BE2C (cell line): ENCODE data around the gene WDR37.

Experiments used
- DNase-seq: peaks from one replicate; pipeline ENCODE4 v3.0.0-alpha.2; 2020
- H3K27me3 ChIP-seq: fragments of 250-450 bp; sonication (Bioruptor Pico); 2 replicates; pipeline ENCODE4 v1.5.1; 2020; ENCODE audit warnings: mild to moderate bottlenecking
- H3K36me3 ChIP-seq: fragments of 250-450 bp; sonication (Bioruptor Pico); 2 replicates; pipeline ENCODE4 v1.5.1; 2020; ENCODE audit warnings: mild to moderate bottlenecking
- H3K4me1 ChIP-seq: fragments of 250-450 bp; sonication (Bioruptor Pico); 2 replicates; pipeline ENCODE4 v1.5.1; 2020
- H3K4me3 ChIP-seq: 2 replicates; pipeline ENCODE4 v1.5.1; 2011; ENCODE audit warnings: low read depth, low read length
- H3K9me3 ChIP-seq: fragments of 250-450 bp; sonication (Bioruptor Pico); 2 replicates; pipeline ENCODE4 v1.5.1; 2020
- TF ChIP-seq, protein P1 (sequence below): IDR thresholded peaks from 2 replicates; pipeline ENCODE4 v1.5.1; 2012; ENCODE audit warnings: mild to moderate bottlenecking, low read depth, low read length

Gene WDR37

DNA sequence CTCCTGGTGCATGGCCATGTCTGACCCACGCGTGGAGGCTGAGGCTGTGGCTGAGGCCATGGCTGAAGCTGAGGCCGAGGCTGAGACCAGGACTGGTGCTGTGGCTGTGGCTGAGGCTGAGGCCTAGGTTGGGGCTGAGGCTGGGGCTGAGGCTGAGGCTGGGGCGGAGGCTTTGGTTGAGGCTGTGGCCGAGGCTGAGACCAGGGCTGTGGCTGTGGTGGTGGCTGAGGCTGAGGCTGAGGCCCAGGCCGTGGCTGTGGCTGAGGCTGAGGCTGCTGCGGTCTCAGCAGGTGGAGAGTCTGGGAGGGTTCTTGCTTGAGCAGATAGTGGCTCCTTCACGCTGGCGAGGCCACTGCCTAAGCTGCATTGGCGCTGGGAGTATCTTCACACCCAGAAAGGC lies 76.4 kb downstream of the WDR37 start:
- no peak overlapping the region for H3K4me3 ChIP-seq
- peaks cover 30% of the 10 kb centered on the region for H3K36me3 ChIP-seq
- H3K4me1 ChIP-seq, result no peaks in the 10 kb centered on the region
- TF ChIP-seq, protein P1, sequence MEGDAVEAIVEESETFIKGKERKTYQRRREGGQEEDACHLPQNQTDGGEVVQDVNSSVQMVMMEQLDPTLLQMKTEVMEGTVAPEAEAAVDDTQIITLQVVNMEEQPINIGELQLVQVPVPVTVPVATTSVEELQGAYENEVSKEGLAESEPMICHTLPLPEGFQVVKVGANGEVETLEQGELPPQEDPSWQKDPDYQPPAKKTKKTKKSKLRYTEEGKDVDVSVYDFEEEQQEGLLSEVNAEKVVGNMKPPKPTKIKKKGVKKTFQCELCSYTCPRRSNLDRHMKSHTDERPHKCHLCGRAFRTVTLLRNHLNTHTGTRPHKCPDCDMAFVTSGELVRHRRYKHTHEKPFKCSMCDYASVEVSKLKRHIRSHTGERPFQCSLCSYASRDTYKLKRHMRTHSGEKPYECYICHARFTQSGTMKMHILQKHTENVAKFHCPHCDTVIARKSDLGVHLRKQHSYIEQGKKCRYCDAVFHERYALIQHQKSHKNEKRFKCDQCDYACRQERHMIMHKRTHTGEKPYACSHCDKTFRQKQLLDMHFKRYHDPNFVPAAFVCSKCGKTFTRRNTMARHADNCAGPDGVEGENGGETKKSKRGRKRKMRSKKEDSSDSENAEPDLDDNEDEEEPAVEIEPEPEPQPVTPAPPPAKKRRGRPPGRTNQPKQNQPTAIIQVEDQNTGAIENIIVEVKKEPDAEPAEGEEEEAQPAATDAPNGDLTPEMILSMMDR, result no peak
- H3K9me3 ChIP-seq, result no peaks in the 10 kb centered on the region
- DNase-seq, result no peak
- H3K27me3 ChIP-seq, result no peaks in the 10 kb centered on the region

DNA sequence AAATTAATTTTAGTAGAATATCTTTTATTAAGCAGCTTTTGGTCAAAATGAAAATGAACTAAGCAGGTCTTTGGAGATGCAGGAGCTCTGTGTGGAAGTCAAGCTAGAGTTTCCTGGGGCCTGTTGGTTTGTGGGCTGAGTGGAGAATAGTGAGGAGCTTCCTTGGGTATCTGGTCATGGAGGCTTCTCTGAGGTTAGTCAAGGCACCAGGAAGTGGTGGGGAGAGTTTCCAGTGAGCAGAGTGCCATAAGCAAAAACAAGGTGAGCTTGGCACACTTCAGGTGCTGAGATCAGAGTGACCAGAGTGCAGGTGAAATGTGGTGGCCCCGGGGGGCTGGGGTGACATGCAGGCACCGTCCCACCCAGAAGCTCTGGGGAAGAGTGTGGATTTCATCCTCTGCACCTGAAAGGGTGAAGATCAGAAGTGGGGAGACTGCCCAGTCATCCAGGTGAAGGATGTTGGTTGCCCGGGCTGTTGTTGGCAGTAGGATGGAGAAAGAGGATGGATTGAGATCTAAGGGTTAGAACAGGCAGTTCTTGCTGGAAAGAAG lies 77.4 kb downstream of the WDR37 start:
- DNase-seq, result no peak
- peaks cover 30% of the 10 kb centered on the region for H3K36me3 ChIP-seq
- H3K9me3 ChIP-seq, result no peaks in the 10 kb centered on the region
- H3K4me3 ChIP-seq, result no peak overlapping the region
- no peaks in the 10 kb centered on the region for H3K27me3 ChIP-seq
- H3K4me1 ChIP-seq, result no peaks in the 10 kb centered on the region
- TF ChIP-seq, protein P1, result no peak

DNA sequence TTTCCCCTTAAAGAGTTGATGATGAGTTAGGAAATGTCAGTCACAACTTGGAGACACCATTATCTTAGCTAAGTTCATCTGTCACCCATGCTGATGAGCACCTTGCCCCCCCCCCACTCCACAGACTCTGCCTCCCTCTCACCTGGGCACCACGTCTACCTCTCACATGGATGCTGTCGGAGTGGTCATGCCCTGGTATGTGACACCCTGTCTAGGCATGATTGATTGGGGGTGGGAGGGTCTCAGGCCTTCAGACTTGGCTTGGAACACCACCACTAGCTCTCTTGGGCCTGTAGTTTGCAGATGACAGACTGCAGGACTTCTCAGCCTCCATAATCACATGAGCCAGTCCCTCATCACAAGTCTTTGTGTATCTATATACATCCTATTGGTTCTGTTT lies 78.0 kb downstream of the WDR37 start:
- no peaks in the 10 kb centered on the region for H3K9me3 ChIP-seq
- DNase-seq, result no peak
- TF ChIP-seq, protein P1, result no peak
- H3K27me3 ChIP-seq, result no peaks in the 10 kb centered on the region
- H3K4me3 ChIP-seq, result no peak overlapping the region
- no peaks in the 10 kb centered on the region for H3K4me1 ChIP-seq
- peaks cover 25% of the 10 kb centered on the region for H3K36me3 ChIP-seq

DNA sequence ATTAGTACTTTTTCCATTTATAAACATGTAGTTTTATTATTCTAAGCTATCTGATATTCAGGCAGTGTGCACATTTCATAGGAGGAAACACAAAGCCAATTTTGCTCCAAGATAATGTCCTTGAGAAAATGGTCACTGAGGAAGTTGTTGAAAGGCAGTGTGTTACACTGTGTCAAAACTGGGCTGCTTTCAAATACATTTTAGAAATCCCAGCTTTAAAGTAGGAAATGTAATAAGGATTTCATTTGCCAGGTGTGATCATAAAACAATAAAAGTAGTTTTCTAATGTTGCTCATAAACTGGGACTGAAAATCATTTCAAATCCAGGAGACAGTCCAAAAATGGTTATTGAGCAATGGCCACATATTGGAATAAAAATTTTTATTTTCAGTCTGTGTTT lies 80.1 kb downstream of the WDR37 start:
- Histone ChIP-seq H3K4me1 (no peaks in the 10 kb centered on the region), H3K4me3 (no peak overlapping the region), H3K9me3 (no peaks in the 10 kb centered on the region), H3K36me3 (peaks cover 5% of the 10 kb centered on the region), H3K27me3 (no peaks in the 10 kb centered on the region)
- no peak for DNase-seq
- TF ChIP-seq, protein P1, result no peak

DNA sequence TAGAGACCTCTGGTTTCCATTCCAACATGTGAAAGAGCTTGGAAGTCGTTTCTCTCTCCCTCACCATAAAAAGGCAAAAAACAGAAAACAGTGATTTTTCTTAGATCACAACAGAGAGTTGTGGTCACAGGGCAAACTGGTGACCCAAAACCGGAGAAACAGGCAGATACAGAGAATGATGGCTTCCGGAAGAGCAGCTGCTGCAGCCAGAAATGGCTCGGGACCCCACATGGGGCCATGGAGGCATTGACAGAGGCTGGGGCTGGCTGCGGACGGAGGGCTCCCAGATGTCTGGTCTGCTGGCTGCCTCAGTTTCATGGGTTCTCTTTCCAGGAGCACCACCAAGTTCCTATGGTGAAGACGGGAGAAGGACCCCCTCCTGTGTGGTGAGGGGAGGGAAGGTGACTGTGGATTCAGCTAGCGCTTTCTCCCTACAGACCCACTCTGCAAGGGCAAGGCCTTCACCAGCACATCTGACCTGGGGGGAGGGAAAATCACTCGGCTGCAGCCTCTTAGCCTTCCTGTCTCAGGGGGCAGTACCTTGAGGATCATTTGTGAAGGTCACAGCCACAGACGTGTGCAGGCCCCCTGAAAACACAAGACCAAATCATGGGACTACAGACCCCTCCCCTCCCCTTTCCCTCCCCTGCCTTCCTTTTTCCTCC lies 81.4 kb downstream of the WDR37 start:
- Histone ChIP-seq H3K9me3 (no peaks in the 10 kb centered on the region), H3K27me3 (no peaks in the 10 kb centered on the region), H3K4me1 (no peaks in the 10 kb centered on the region), H3K4me3 (no peak overlapping the region), H3K36me3 (no peaks in the 10 kb centered on the region)
- DNase-seq, result no peak
- TF ChIP-seq, protein P1, result no peak

DNA sequence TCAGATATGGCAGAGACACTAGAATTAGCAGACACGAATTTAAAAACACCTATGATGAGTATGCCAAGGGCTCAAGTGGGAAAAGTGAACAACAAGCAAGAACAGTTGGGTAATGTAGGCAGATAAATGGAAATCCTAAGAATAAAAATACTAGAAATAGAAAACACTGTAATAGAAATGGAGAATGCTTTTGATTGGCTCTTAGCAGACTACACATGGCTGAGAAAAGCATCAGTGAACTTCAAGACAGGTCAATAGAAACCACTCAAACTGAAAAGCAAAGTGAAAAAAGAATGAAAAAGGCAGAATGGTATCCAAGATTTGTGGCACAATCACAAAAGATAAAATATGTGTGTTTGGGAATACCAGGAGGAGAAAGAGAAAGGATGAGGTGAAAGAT lies 82.3 kb downstream of the WDR37 start:
- TF ChIP-seq, protein P1, result no peak

More for the DNA sequence above, 82.3 kb downstream of the WDR37 start:
- H3K36me3 ChIP-seq, result no peaks in the 10 kb centered on the region
- no peak for DNase-seq
- H3K27me3 ChIP-seq, result no peaks in the 10 kb centered on the region
- no peaks in the 10 kb centered on the region for H3K4me1 ChIP-seq
- no peaks in the 10 kb centered on the region for H3K9me3 ChIP-seq
- no peak overlapping the region for H3K4me3 ChIP-seq
